HG03103 (cell line): ENCODE measurements around the gene MYO10.

ENCODE experiments used
- ATAC-seq: cut with Tn5 transposase; IDR thresholded peaks from one replicate; pipeline ENCODE4 v1.9.1; 2021; ENCODE audit warnings: low read depth; ENCODE audit not compliant: unreplicated experiment

Gene MYO10

GRCh38 chr5:16866795-16867576 lies 69.1 kb downstream of the MYO10 start:
- no peak for ATAC-seq

- no peak for ATAC-seq
These were observed 69.8 kb downstream of the MYO10 start for GRCh38 chr5:16866273-16866672.

DNA sequence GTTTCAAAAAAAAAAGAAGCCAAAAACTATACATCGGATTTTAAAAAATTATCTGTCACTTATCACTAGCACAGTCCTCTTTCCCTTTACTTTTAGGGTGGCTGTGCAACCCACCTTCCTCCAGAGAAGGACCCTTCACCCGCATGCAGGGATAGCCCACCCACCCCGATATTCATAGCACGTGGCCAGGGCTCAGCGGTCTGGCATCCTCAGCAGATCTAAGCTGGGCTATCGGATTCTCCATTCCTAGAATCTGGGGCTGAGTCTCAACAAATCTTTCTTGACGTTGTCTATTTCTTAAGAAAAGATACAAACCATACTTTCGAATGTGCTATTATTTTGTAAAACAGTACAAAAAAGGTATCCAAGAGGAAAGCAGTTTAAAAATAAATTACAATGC lies 70.9 kb downstream of the MYO10 start:
- ATAC-seq: no peak

DNA sequence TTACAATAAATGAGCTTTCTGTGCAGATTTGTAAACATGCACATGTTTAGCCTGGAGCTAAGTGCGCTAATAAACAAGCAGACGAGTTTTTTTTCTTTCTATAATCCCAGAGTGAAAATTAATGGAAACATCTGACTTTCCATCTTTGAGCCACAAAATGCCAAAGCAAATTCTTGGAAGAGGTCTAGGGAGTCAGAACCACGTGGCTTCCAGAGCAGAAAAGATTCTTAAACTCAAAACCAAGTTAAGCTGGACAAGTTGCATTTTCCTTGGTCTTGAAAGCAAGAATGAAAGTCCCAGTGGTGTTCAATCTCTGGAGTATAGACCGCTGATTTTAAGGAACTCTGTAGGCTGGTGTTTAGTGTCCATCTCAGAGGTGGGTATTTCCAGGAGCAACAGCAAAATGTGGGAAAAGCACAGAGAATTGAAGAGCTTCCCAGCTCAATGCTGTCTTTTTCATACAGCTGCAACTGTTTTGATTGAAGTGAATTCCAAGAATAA lies 71.4 kb downstream of the MYO10 start:
- no peak for ATAC-seq

GRCh38 chr5:16863469-16863946 lies 72.6 kb downstream of the MYO10 start:
- ATAC-seq: no peak

DNA sequence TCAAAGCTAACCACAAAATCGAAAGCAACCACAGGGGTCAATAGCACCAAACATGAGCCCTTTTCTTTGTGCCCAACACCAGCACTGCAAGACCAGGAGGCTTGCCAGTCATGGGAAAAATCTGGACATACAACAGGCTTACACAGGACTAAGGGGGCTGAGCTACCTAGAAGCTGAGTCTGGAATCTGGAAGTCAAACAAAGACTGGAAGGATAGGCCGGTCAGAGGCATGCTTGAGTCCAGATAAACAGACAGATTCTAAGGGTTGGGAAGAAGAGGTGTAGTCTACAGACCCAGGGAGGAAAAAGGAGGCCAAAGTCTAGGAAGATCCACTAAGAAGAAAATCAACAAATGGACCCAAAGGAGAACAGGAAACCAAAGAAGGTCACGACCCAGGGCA lies 73.3 kb downstream of the MYO10 start:
- no peak for ATAC-seq

- ATAC-seq: no peak
These were observed 76.7 kb downstream of the MYO10 start for GRCh38 chr5:16859346-16859745.

- no peak for ATAC-seq
These were observed 77.9 kb downstream of the MYO10 start for GRCh38 chr5:16858151-16858550.

- no peak for ATAC-seq
These were observed 78.5 kb downstream of the MYO10 start for GRCh38 chr5:16857635-16858034.

GRCh38 chr5:16856531-16856930 lies 79.6 kb downstream of the MYO10 start:
- no peak for ATAC-seq

GRCh38 chr5:16855898-16856297 lies 80.2 kb downstream of the MYO10 start:
- no peak for ATAC-seq

GRCh38 chr5:16855485-16855884 lies 80.6 kb downstream of the MYO10 start:
- ATAC-seq: no peak

DNA sequence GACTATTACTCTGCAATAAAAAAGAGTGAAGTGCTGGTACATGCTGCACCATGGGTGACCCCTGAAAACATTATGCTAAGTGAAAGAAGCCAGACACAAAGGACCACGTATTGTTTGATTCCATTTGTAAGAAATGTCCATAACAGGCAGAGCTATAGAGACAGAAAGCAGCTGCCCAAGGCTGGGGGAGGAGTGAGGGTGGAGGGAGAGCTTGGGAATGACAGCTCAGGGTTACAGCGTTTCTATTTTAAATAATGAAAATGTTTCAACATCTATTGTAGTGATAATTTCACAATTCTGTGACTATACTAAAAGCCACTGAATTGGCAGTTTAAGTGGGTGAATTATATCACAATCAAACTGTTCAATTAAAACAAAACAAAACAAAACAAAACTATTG lies 81.7 kb downstream of the MYO10 start:
- ATAC-seq: no peak

GRCh38 chr5:16853518-16853917 lies 82.6 kb downstream of the MYO10 start:
- no peak for ATAC-seq

DNA sequence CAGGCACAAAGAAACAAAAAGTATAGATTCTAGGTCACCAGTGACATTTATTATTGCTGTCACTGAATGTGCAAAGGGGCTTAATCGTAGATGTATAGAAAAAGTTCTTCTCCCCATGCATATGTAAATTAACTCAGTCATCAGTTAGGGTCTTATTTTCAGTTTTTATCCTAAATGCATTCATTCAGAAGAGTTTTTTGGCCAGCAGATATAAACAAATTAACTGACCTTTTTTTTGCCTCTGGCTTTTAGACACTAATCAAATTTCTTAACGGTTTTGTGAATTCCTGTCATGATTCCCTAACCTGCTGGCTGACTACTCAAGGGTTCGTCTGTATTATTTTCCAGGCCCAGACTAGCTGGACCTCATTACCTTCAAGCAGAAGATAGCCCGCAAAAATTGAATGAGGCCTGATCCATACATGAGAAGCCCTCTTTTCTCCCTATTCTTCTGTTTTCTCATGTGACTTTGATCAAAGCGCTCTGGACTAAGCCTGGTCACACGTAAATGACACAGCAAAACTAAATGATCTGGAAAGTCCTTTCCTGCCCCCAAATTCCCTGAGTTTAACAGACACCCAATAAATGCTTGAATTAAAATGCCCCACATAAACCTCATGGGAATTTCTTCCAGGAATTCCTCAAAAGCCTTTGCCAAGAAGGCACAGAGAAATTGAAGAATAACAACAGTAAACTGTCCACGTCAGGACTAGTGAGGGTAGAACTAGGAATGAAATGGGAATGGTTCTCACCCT lies 83.7 kb downstream of the MYO10 start:
- ATAC-seq: no peak

- no peak for ATAC-seq
These were observed 86.3 kb downstream of the MYO10 start for GRCh38 chr5:16849775-16850174.

- ATAC-seq: no peak
These were observed 86.9 kb downstream of the MYO10 start for GRCh38 chr5:16849181-16849580.

GRCh38 chr5:16844952-16845351 lies 91.1 kb downstream of the MYO10 start:
- ATAC-seq: no peak

- ATAC-seq: no peak
These were observed 93.2 kb downstream of the MYO10 start for GRCh38 chr5:16842896-16843295.

DNA sequence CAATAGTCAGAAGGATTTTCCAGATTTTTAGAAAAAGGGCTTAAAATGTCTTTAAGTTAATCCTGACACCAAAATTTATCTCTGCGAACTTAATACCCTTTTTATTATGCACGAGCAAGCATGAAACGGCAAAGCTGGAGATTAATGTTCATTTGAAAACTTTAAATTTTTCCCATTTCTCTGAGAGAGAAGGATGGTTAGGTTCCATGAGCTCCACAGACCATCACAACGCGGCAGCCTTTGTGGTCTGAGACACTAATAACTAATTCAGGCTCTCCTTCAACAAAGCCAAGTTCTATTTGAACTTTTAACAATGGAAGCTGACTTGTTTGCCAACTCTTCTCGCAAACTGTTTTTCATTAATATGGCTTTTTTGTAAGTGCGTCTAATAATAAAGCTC lies 94.7 kb downstream of the MYO10 start:
- ATAC-seq: no peak

DNA sequence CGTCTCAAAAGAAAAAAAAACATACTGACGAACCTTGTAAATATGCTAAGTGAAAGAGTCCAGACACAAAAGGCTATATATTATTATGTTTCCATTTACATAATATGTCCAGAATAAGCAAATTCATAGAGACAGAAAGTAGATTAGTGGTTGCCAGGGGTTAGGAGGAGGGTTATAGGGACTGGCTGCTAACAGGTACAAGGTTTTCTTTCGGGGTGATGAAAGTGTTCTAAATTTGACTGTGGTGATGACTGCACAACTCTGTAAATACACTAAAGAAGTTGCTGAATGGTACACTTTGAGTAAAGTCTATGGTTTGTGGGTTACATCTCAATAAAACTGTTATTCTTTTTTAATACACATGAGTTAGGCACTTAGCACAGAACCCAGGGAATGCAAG lies 98.8 kb downstream of the MYO10 start:
- no peak for ATAC-seq

DNA sequence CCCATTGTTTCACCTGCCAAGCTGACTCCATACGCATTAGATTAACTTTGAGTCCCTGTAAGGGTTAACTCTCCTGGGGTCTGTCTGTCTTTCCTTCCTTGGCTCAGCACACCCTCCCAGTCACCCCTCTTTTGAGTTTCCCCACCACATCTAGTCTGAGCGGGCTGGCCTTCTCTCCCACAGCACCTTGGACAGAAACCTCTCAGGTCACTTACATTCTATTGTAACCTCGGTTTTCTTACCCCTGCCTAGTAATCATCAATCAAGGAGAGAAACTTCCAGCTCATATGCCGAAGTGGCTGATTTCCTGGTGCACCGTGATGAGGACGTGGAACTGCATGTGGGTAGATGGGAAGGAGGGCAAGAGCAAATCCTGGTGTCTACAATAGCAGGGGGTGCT lies 102.1 kb downstream of the MYO10 start:
- ATAC-seq: no peak
